GM12878 (cell line): ENCODE measurements around the gene PRORP. TPM values are rescaled to one million over a fixed set of nuclear protein-coding genes. Genes with fewer than 3 reads are reported as not detected.

Experiments used
- ATAC-seq: fragments of 200-7000 bp; cut with Tn5 transposase; 3 replicates; pipeline ENCODE4 v1.9.1; 2020; ENCODE audit warnings: mild to moderate bottlenecking, moderate library complexity
- BruUV-seq: library from RNA; stranded (reverse); fragments of 400-500 nt; replicated peaks from 2 replicates; lab custom pipeline; 2021; lab: Mats Ljungman, UMichigan
- CTCF ChIA-PET: fragments of 300-600 bp; sonication (Branson Sonifier 250); formaldehyde crosslinking; extraction: SDS; loops from one replicate; lab custom pipeline; 2021; ENCODE audit warnings: inconsistent platforms; lab: Yijun Ruan, JAX
- POLR2A ChIA-PET: fragments of 350-600 bp; formaldehyde crosslinking; extraction: SDS; loops from one replicate; lab custom pipeline; 2021; ENCODE audit warnings: inconsistent platforms; lab: Charles Lee
- RAD21 ChIA-PET: fragments of 300-600 bp; sonication (Branson Sonifier 250); formaldehyde crosslinking; loops from one replicate; lab custom pipeline; 2023; ENCODE audit warnings: antibody characterized with exemption; ENCODE audit not compliant: unreplicated experiment; lab: Charles Lee
- SMC1A ChIA-PET: fragments of 300-600 bp; sonication (Branson Sonifier 250); formaldehyde crosslinking; loops from one replicate; lab custom pipeline; 2023; ENCODE audit not compliant: unreplicated experiment, uncharacterized antibody; lab: Charles Lee
- DNase-seq: peaks from one replicate; pipeline ENCODE4 v3.0.0-alpha.2; 2011; ENCODE audit warnings: low read depth, low spot score
- FAIRE-seq: peaks from 3 replicates; lab custom pipeline; 2011; peaks lifted over from hg19 to GRCh38; lab: Jason Lieb, UNC
- H2AFZ ChIP-seq: 2 replicates; pipeline ENCODE4 v1.6.0; 2011; ENCODE audit warnings: low read depth, low read length, control low read depth; ENCODE audit not compliant: control insufficient read depth
- H3K27ac ChIP-seq: 2 replicates; pipeline ENCODE4 v1.5.1; 2011; ENCODE audit warnings: control low read depth; ENCODE audit not compliant: control insufficient read depth, insufficient read depth
- H3K27me3 ChIP-seq, 2 experiments: replicated peaks in 1 of 2; 2 replicates each; pipeline versions ENCODE4 v1.6.0 to v1.6.1; 2011; ENCODE audit warnings: low read length in 1 of 2; ENCODE audit not compliant: control insufficient read depth in 2 of 2, insufficient read depth in 2 of 2
- H3K36me3 ChIP-seq, 2 experiments: 2 replicates each; pipeline ENCODE4 v1.5.1; 2011; ENCODE audit warnings: low read length in 1 of 2; ENCODE audit not compliant: control insufficient read depth in 2 of 2, insufficient read depth in 2 of 2
- H3K4me1 ChIP-seq: 2 replicates; pipeline ENCODE4 v1.6.1; 2011; ENCODE audit warnings: mild to moderate bottlenecking, low read length, moderate library complexity, mixed read lengths; ENCODE audit not compliant: control insufficient read depth, insufficient read depth
- H3K4me2 ChIP-seq: 2 replicates; pipeline ENCODE4 v1.6.0; 2011; ENCODE audit warnings: control low read depth; ENCODE audit not compliant: control insufficient read depth, insufficient read depth
- H3K4me3 ChIP-seq: fragments of 200-600 bp; sonication (generic); 2 replicates; pipeline ENCODE4 v1.5.1; 2016
- H3K79me2 ChIP-seq: 2 replicates; pipeline ENCODE4 v1.6.0; 2011; ENCODE audit warnings: low read length; ENCODE audit not compliant: control insufficient read depth, insufficient read depth
- H3K9ac ChIP-seq: 2 replicates; pipeline ENCODE4 v1.8.0; 2011; ENCODE audit warnings: low read length, control low read depth, mixed read lengths; ENCODE audit not compliant: control insufficient read depth, insufficient read depth
- H3K9me3 ChIP-seq: replicated peaks from 3 replicates; pipeline ENCODE4 v1.5.1; 2011; ENCODE audit warnings: mild to moderate bottlenecking, low read length; ENCODE audit not compliant: control insufficient read depth, insufficient read depth
- H4K20me1 ChIP-seq: 2 replicates; pipeline ENCODE4 v1.6.0; 2011; ENCODE audit not compliant: control insufficient read depth, insufficient read depth
- BHLHE40 ChIP-seq, 2 experiments: fragments of 450-650 bp in 1 of 2; IDR thresholded peaks; 2 replicates each; pipeline ENCODE4 v1.6.1; 2011 to 2017; ENCODE audit warnings: low read depth in 2 of 2, borderline replicate concordance in 1 of 2, improper control_type of control experiment in 1 of 2, low read length in 1 of 2, mild to moderate bottlenecking in 1 of 2
- EED ChIP-seq: sonication (generic); IDR thresholded peaks from 2 replicates; pipeline ENCODE4 v1.6.1; 2016; ENCODE audit warnings: antibody characterized with exemption, low read depth
- PAX5 ChIP-seq: IDR thresholded peaks from 2 replicates; pipeline ENCODE4 v1.6.1; 2011; ENCODE audit warnings: low read depth, low read length, borderline replicate concordance
- WGBS: methylation state at CpG from one replicate; pipeline ENCODE4 v1.1.6; 2016; ENCODE audit warnings: low lambda C conversion rate; ENCODE audit not compliant: insufficient replicate concordance, insufficient coverage; ENCODE audit errors: missing lambda C conversion rate; 5-methylcytosine and 5-hydroxymethylcytosine counted together
- in situ Hi-C: fragments of 300-500 bp; cut with MboI; formaldehyde crosslinking; loops from 9 replicates; pipeline ENCODE4 v1.14.3; 2018; ENCODE audit warnings: mixed read lengths
- intact Hi-C: fragments of 100-400 bp; cut with micrococcal nuclease; formaldehyde crosslinking; loops from one replicate; pipeline ENCODE4 v1.14.2; 2022; ENCODE audit not compliant: unreplicated experiment
- polyA plus RNA-seq, 11 experiments: library from polyadenylated mRNA; depleted of rRNA in 4 of 11; unstranded in 6 of 11; stranded (reverse) in 5 of 11; fragments of >200 nt; fragmentation: Nextera tagmentation in 4 of 11; fragmentation: Illumina TruSeq in 1 of 11; extraction: Ambion mirVana in 4 of 11; extraction: Trizol in 1 of 11; gene quantifications; 1 replicate in 1 of 11; 2 replicates in 10 of 11; pipeline versions ENCODE4 v1.2.1 to v1.2.3, GENCODE V29; 2011 to 2016; ENCODE audit warnings: inconsistent platforms in 2 of 11, missing spikeins in 2 of 11, low read depth in 1 of 11
- total RNA-seq, 4 experiments: library from RNA; depleted of rRNA in 3 of 4; stranded (reverse); fragments of >200 nt in 3 of 4; fragmentation: Illumina TruSeq in 1 of 4; extraction: Trizol in 1 of 4; gene quantifications; 2 replicates each; pipeline versions ENCODE4 v1.2.1 to v1.2.3, GENCODE V29; 2013 to 2021

Gene PRORP
- total and polyA plus RNA-seq, 10 of the 15 experiments (the other 5 are each of a cell fraction or from before 2014, with no cell fraction given): 38.8 to 61.3 (median 46.7) TPM

DNA sequence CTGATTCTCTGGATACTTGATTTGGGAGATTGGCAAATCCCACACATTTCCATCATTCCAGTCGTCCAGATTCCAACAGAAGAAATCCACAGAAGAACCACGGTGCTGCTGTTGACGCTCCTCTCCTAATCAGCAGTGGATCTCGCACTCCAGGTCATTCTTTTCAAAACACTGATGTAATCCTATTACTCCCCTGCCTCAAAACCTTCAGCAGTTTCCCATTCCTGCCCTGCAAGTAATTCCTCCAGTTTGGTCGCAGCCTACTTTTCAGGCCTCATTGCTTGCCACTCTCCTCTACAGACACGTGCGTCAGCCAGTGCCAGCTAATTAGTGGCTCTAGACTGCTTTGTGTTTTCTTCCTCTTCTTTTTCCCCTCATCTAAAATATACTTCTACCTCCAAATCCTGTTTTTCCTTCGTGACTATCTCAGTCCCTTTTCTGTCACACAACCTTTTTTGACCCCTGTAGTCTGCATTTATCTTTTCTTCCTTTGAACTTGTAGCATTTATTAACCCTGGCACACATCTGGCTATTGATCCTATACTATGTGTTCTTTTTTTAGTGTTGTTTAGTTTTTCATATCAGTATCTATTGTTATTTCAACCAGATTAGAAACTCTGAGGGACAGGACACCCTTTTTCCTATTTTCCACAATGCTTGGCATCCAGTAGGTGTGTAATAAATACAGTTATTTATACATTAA, 36.8 kb downstream of the PRORP start:
- FAIRE-seq (no peak), ATAC-seq (no peak), DNase-seq (no peak)
- no TSS peak for BruUV-seq
- Histone ChIP-seq H3K36me3 (0 out of 4 replicates have a peak, but pooled peaks cover 1 to 6% of the 10 kb centered on the region in 2 experiments), H3K79me2 (peaks cover 3% of the 10 kb centered on the region), H3K9me3 (no peaks in the 10 kb centered on the region), H3K9ac (no peak overlapping the region), H4K20me1 (no peaks in the 10 kb centered on the region), H3K4me1 (peaks cover 19% of the 10 kb centered on the region), H3K27me3 (no peaks in the 10 kb centered on the region), H2AFZ (no peak overlapping the region), H3K27ac (no peak overlapping the region), H3K4me2 (no peak overlapping the region), H3K4me3 (no peak overlapping the region)
- POLR2A ChIA-PET: interaction anchor here (1.6 to 2.7 kb wide), 3 partner anchors 127 to 258 kb away, joined by 4 to 10 read pairs (median 4); partner anchors contain the start of gene NFKBIA
- TF ChIP-seq PAX5 (no peak), BHLHE40 (IDR thresholded peaks at IDR 0.05; ENCODE audit: borderline replicate concordance in 1 of 2, low read depth in 2 of 2, low read length in 1 of 2) (no peak), EED (no peak)
- RAD21 ChIA-PET: interaction anchor here (1.1 to 3.0 kb wide), 5 partner anchors 8 to 257 kb away, joined by 3 to 10 read pairs (median 5); no protein-coding TSS in a partner anchor
- WGBS: 96% methylated on average over 8 of the region's 8 CpGs
- CTCF ChIA-PET: interaction anchor here (1.7 to 2.3 kb wide), 4 partner anchors 16 to 263 kb away, joined by 4 to 10 read pairs (median 8); no protein-coding TSS in a partner anchor
- intact Hi-C loops (no loop called here), in situ Hi-C loops (no loop called here)
- SMC1A ChIA-PET: interaction anchor here (1.0 to 5.9 kb wide), 7 partner anchors 9 to 263 kb away, joined by 3 to 41 read pairs (median 4); partner anchors contain the start of gene NFKBIA
